KOPT-K1 (cell line): ENCODE measurements around the gene MISP.

Experiments
- H3K27ac ChIP-seq: fragments of 200-600 bp; sonication (generic); 2 replicates; pipeline ENCODE4 v1.5.1; 2016; ENCODE audit warnings: antibody characterized with exemption, mild to moderate bottlenecking, low read depth, low read length; ENCODE audit not compliant: poor library complexity, severe bottlenecking
- H3K36me3 ChIP-seq: fragments of 200-600 bp; sonication (generic); 2 replicates; pipeline ENCODE4 v1.5.1; 2017; ENCODE audit warnings: antibody characterized with exemption, mild to moderate bottlenecking, low read length, moderate library complexity; ENCODE audit not compliant: insufficient read depth
- H3K9me3 ChIP-seq: fragments of 200-600 bp; sonication (generic); 2 replicates; pipeline ENCODE4 v1.5.1; 2017; ENCODE audit warnings: antibody characterized with exemption, low read length, mild to moderate bottlenecking; ENCODE audit not compliant: insufficient read depth, poor library complexity, severe bottlenecking

The MISP gene

DNA sequence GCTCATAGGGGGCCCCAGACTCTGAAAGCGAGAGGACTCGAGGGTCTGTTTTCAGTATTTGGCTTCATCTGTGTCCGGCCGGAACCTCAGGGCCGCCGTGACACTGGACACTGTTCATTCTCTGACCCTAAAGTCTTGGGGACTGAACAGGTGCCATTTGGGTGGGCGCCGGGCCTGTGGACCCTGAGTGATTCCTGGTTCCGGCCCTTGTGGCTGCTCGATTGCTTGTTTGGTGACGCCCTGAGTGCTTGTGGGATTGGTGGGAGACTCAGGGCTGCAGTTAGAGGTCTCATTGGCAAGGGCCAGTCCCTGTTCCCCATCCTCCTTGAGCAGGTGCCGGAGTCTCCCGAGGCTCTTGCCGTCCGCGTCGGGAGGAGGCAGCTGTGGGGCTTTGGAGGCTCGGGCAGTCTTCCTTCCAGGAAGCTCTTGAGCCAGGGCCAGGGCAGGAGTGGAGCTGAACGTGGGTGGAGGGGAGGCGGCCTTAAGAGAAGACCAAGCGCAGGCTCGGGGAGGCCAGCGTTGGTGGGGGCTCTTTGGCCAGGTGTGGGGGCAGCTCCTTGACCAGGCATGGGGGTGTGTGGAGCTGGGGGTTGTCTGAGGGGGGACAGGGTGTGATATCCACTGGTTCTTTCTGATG, 51.1 kb downstream of the MISP start:
- Histone ChIP-seq H3K9me3 (no peaks in the 10 kb centered on the region), H3K27ac (no peak overlapping the region), H3K36me3 (peaks cover 91% of the 10 kb centered on the region)

DNA sequence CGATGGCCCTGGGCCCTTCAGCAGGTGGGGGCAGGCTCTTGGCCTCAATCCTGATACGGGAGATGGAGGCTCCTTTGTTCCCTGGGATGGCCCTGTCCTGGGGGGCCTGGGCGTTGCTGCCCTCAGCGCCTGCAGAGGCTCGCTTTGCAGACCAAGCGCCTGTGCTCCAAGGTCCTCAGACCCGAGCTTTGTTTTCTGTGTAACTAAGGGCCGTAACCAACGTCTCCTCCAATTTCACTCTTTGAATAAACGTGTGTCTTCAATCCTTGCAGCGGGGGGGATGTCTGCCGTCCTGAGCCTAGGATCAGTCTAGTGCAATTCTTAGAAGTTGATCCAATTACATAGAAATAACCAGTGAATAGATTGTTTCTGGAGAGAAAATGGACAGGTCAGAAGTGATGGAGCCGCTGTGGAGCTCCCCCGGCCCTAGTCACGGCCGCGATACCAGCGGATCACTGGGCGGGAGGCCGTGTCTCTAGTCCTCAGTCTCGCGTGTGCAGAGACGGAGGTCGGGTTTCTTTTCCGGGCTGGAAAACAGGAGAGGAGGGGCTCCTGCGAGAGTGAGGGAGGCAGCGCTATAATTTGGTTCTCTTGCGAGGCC, 51.7 kb downstream of the MISP start:
- Histone ChIP-seq H3K36me3 (peaks cover 97% of the 10 kb centered on the region), H3K27ac (no peak overlapping the region), H3K9me3 (no peaks in the 10 kb centered on the region)

DNA sequence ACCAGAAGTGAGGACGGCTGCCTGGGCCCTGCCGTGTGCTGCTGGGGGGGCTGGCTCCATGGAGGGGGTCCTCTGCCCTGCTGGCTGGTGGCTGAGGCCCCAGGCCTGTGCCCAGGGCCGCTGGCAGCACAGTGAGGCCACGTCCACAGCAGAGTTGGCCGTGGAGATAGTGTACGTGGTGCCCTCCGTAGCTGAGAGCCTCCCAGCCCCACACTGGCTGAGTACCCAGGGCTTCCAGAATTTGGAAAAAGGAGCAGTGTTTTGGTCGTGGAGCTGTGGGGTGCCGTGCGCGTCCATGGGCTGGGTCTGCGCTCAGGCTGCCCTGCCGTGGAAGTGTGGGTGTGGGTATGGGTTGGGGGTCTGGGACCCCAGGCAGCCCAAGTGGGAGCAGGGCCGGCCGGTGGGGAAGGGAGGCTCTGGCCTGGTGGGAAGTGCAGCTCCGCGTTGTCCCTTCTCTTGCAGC, 52.2 kb downstream of the MISP start:
- Histone ChIP-seq H3K9me3 (no peaks in the 10 kb centered on the region), H3K36me3 (peaks cover 100% of the 10 kb centered on the region), H3K27ac (no peak overlapping the region)

DNA sequence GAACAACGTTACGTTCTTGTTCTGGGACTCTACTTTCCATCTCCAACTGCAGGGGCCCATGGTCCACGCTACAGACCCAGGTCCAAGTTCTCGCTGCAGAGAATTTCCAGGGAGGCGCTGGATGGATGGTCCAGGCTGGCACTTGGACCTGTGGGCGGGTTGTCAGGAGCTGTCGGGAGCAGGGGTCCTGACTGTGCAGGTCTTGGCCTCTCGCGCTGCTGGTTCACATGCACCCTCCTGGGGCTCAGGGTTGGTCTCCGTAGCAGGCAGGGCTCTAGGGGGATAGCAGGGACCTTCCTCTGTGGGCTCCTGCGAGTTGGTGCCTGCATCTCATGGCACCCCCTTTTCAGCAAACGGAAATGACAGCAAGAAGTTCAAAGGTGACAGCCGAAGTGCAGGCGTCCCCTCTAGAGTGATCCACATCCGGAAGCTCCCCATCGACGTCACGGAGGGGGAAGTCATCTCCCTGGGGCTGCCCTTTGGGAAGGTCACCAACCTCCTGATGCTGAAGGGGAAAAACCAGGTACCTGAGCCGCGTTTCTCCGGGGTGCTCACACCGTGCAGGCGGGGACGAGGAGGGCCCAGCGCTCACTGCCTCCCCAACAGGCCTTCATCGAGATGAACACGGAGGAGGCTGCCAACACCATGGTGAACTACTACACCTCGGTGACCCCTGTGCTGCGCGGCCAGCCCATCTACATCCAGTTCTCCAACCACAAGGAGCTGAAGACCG, 52.9 kb downstream of the MISP start:
- no peaks in the 10 kb centered on the region for H3K9me3 ChIP-seq
- no peak overlapping the region for H3K27ac ChIP-seq
- peaks cover 100% of the 10 kb centered on the region for H3K36me3 ChIP-seq

DNA sequence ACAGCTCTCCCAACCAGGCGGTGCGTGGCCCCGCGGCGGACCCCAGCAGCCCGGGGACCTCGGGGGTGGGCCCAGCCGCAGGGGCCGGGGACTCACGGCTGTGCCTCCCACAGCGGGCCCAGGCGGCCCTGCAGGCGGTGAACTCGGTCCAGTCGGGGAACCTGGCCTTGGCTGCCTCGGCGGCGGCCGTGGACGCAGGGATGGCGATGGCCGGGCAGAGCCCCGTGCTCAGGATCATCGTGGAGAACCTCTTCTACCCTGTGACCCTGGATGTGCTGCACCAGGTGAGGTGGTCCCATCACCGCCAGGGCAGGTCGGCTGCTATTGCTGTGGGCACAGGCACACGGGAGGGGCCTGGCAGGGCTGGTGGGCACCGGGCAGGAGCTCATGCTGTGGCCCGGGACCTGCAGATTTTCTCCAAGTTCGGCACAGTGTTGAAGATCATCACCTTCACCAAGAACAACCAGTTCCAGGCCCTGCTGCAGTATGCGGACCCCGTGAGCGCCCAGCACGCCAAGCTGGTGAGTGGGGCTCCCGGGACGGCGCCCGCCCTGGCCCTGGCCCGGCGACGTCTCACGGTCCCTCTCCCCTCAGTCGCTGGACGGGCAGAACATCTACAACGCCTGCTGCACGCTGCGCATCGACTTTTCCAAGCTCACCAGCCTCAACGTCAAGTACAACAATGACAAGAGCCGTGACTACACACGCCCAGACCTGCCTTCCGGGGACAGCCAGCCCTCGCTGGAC, 53.7 kb downstream of the MISP start:
- H3K9me3 ChIP-seq, result no peaks in the 10 kb centered on the region
- no peak overlapping the region for H3K27ac ChIP-seq
- H3K36me3 ChIP-seq, result peaks cover 100% of the 10 kb centered on the region

DNA sequence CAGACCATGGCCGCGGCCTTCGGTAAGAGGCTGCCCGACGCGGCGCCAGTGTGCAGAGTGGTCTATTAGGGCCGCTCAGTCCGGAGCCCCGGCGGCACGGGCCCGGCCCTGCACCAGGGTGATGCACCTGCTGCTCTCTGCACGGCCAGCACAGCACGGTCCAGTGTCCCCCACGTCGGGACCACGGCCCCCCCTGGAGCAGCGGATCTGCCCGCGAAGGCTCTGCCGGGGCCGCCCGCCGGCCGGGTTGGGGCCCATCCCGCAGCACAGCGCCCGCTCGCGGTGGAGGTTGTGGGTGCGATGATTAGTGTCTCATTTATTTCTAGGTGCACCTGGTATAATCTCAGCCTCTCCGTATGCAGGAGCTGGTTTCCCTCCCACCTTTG, 54.2 kb downstream of the MISP start:
- Histone ChIP-seq H3K27ac (no peak overlapping the region), H3K9me3 (no peaks in the 10 kb centered on the region), H3K36me3 (peaks cover 100% of the 10 kb centered on the region)

DNA sequence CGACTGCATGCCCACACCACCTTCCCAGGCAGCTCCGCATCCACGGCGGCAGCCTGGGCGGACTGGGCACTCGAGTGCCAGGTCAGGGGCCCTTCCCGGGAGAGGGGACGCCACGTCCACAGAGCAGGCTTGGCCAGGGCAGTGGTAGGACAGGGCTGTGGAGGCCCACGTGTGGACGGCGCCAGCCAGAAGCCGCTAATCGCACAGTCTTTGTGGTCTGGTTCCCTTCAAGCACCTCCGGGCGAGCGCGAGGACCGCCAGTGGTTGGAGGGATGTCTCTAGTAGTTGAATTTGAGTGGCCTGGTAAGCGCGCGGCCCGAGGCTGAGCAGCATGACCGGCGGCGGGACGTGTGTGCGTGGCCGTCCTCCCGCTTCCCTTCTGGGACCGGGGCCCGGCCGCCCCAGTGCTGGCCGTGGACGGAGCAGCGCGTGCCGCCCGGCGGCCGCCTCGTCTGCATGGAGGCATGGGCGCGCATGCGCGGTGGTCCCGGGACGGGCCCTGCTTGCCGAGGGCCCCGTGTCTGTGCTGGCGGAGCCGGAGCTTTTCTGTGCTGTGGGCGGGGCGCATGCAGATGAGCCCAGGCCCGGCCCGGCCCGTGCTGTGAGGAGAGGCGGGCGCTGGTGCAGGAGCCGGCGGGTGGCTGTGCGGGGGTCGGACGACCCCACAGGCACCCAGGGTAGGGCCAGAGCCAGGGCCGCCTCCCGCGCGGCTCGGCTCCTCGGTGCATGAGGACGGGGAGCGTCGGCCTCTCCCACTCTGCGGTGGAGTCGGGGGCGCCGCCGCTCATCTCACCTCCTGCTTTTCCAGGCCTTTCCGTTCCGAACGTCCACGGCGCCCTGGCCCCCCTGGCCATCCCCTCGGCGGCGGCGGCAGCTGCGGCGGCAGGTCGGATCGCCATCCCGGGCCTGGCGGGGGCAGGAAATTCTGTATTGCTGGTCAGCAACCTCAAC, 55.0 kb downstream of the MISP start:
- Histone ChIP-seq H3K36me3 (peaks cover 100% of the 10 kb centered on the region), H3K9me3 (no peaks in the 10 kb centered on the region)

DNA sequence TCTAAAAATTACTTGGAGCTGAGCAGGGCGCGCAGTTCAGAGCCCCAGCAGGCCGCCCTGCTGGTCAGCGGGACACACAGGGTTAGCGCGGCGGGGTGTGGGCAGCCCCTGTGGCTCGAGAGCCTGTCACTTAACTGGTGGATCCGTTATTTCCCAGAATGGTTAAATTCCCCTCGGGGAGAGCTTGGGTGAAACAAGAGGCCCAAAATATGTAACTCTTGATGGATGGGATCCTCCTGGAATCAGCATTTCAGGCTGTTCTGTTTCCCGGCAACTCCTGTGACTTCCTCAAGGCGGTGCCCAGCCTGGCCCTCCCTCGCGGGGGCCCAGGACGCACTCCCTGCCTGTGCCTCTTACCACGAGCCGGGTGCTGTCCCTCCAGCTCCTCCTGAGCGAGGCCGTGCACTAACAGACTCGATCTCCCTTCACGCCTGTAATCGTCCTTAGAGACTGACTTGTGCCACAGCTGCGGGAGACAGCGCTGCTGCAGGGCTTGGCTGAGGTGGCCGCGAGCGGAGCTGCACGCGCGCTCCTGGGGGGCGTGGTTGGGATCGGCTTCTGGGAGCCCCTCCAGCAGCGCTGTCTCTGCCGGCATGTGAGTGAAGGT, 56.0 kb downstream of the MISP start:
- Histone ChIP-seq H3K27ac (no peak overlapping the region), H3K36me3 (peaks cover 100% of the 10 kb centered on the region), H3K9me3 (no peaks in the 10 kb centered on the region)

More for the DNA sequence above, 55.0 kb downstream of the MISP start:
- no peak overlapping the region for H3K27ac ChIP-seq

DNA sequence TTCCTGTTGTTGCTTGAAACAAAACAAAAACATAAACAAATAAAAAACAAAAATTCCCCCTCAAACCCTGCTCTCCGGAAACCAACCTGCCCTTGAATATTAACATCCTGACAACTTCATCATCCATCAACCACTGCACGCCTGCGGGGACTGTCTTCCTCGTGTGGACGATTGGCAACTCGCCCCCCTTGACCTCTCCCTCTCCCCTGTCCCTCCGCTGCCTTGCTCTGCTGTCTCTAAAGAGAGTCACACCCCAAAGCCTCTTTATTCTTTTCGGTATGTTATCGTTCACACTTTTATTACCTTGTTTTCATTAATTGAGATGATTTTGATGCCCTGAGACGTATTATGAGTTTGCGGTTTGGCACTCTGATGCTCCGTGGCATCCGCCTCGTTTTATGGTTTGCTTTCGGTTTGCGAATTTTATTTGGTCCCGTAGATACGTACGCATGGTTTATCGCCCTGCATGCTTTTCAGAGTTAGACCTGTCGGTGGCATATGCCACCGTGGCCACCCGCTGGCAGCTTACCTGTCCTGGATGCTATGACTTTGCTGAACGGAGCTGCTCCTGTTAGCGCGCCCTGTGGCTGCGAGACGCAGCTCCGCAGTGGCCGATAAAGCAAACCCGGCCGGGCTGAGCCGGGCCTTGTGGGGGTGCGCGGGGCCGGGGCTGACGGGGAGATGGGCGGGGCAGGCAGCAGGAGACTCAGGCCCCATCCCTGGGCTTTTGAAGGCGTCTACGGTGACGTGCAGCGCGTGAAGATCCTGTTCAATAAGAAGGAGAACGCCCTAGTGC, 56.9 kb downstream of the MISP start:
- Histone ChIP-seq H3K9me3 (no peaks in the 10 kb centered on the region), H3K27ac (no peak overlapping the region), H3K36me3 (peaks cover 95% of the 10 kb centered on the region)

DNA sequence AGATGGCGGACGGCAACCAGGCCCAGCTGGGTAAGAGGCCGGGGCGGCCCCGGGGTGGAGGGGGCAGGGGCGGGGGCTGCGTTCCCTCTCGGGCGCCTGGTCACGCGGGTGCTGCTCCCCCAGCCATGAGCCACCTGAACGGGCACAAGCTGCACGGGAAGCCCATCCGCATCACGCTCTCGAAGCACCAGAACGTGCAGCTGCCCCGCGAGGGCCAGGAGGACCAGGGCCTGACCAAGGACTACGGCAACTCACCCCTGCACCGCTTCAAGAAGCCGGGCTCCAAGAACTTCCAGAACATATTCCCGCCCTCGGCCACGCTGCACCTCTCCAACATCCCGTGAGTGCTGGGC, 57.5 kb downstream of the MISP start:
- H3K9me3 ChIP-seq, result no peaks in the 10 kb centered on the region
- H3K36me3 ChIP-seq, result peaks cover 93% of the 10 kb centered on the region
- H3K27ac ChIP-seq, result no peak overlapping the region

DNA sequence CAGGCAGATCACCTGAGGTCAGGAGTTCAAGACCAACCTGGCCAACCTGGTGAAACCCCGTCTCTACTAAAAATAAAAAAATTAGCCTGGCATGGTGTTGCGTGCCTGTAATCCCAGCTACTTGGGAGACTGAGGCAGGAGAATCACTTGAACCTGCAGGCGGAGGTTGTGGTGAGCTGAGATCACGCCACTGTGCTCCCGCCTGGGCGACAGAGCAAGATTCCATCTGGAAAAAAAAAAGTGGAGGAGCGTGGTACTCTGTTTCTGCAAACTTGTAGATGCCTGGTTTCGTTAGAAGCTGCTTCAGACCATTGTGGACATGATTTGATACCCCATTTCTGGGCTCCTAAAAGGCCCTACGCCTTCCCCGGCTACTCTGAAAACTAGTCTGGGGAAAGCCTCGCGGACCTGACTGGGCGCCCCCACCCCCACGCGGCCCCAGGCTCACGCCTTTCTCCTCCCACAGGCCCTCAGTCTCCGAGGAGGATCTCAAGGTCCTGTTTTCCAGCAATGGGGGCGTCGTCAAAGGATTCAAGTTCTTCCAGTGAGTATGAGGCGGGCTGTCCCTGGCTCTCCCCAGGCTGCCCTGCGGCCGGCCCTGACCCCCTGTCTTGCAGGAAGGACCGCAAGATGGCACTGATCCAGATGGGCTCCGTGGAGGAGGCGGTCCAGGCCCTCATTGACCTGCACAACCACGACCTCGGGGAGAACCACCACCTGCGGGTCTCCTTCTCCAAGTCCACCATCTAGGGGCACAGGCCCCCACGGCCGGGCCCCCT, 59.4 kb downstream of the MISP start:
- H3K27ac ChIP-seq, result no peak overlapping the region
- peaks cover 90% of the 10 kb centered on the region for H3K36me3 ChIP-seq
- H3K9me3 ChIP-seq, result no peaks in the 10 kb centered on the region

DNA sequence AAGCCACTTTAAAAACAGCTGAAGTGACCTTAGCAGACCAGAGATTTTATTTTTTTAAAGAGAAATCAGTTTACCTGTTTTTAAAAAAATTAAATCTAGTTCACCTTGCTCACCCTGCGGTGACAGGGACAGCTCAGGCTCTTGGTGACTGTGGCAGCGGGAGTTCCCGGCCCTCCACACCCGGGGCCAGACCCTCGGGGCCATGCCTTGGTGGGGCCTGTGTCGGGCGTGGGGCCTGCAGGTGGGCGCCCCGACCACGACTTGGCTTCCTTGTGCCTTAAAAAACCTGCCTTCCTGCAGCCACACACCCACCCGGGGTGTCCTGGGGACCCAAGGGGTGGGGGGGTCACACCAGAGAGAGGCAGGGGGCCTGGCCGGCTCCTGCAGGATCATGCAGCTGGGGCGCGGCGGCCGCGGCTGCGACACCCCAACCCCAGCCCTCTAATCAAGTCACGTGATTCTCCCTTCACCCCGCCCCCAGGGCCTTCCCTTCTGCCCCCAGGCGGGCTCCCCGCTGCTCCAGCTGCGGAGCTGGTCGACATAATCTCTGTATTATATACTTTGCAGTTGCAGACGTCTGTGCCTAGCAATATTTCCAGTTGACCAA, 60.1 kb downstream of the MISP start:
- peaks cover 87% of the 10 kb centered on the region for H3K36me3 ChIP-seq
- no peaks in the 10 kb centered on the region for H3K9me3 ChIP-seq
- no peak overlapping the region for H3K27ac ChIP-seq
